HFFc6 (cell line): ENCODE measurements around the gene DVL2. TPM values are rescaled to one million over a fixed set of nuclear protein-coding genes. Genes with fewer than 3 reads are reported as not detected.
A peak's percentile ranks its signal among the peaks of the same experiment; 100 is the strongest.
"Not testable (repeated sequence)": the region's sequence is repeated elsewhere in the genome, so short reads cannot be mapped to it uniquely, and the experiment has no call there.

Source experiments
- DNase-seq: peaks from one replicate; pipeline ENCODE4 v3.0.0-alpha.2; 2018
- H3K27ac Mint-ChIP-seq: 2 replicates; pipeline ENCODE4 v1.8.0; 2020; ENCODE audit warnings: mild to moderate bottlenecking, mixed read lengths
- H3K27me3 Mint-ChIP-seq: 2 replicates; pipeline ENCODE4 v1.8.0; 2021; ENCODE audit warnings: mild to moderate bottlenecking, moderate library complexity, mixed read lengths; ENCODE audit not compliant: insufficient read depth
- H3K36me3 Mint-ChIP-seq: 2 replicates; pipeline ENCODE4 v1.8.0; 2021; ENCODE audit warnings: low read depth, mixed read lengths
- H3K4me1 Mint-ChIP-seq: 2 replicates; pipeline ENCODE4 v1.8.0; 2020; ENCODE audit warnings: low read depth, mixed read lengths
- H3K4me3 Mint-ChIP-seq: 2 replicates; pipeline ENCODE4 v1.8.0; 2020; ENCODE audit warnings: mild to moderate bottlenecking, moderate library complexity, mixed read lengths
- H3K9me3 Mint-ChIP-seq: 2 replicates; pipeline ENCODE4 v1.8.0; 2020; ENCODE audit warnings: mild to moderate bottlenecking, mixed read lengths
- CTCF ChIP-seq: fragments of 200-600 bp; sonication (generic); IDR thresholded peaks from 2 replicates; pipeline ENCODE4 v1.5.0; 2021; ENCODE audit warnings: antibody characterized with exemption, mild to moderate bottlenecking
- total RNA-seq, 6 experiments: library from RNA; stranded (reverse); fragmentation: NEBNext Ultra II Directional; extraction: Animal tissue kit (Norgen Biotek cat#: 25700); gene quantifications; 2 replicates in 1 of 6; 3 replicates in 5 of 6; pipeline ENCODE4 v1.2.3, GENCODE V29; 2021

Gene DVL2
- total RNA-seq, 6 experiments from 2014 or later, result 24.9 to 29.1 (median 27.0) TPM

DNA sequence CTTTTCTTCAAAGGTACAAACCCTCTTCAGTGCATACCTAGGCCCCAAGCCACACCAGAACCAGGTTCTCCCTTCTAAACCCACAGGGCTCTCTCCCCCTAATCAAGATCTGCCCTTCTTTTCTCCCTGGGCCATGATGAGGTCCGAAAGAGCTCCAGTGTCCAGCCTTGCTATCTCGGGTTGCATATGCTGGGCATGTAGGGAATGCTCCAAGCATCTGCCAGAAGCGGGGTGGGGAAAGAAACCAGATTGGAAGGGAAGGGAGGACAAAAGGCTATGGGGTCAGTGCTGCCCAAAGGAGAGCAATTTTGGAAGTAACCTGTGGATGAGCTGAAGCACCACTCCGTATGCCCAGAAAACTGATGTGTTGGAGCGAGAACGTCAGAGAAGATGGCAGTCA lies 14.9 kb upstream of the DVL2 start:
- Mint-ChIP-seq H3K4me3 (peak overlapping the region; percentile 92), H3K27ac (peak overlapping the region; percentile 55; the same call in 1 of the 2 replicates), H3K27me3 (no peaks in the 10 kb centered on the region; the same call in 1 of the 2 replicates), H3K36me3 (peaks cover 40% of the 10 kb centered on the region), H3K9me3 (no peaks in the 10 kb centered on the region), H3K4me1 (peaks cover 33% of the 10 kb centered on the region)
- no peak for DNase-seq
- no peak for TF ChIP-seq CTCF

DNA sequence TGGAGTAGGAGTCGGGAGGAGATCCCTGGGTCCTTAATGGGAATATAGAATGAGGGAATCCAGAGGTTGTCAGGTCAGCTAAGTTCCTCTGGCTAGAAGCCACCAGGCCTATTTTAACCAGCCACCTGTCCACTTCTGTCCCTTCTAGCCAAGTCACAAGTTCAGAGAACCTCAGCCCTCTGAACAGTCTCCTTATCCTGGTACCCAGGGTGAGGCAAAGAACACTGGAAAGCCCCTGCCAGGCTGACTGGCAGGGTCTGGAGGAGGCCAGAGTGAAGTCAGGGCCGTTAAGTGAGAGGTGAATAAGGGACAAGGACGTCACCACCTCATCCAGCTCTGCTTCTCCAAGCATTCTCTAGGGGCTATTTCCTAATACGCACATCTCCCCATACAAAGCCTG lies 14.5 kb upstream of the DVL2 start:
- no peak for TF ChIP-seq CTCF
- Mint-ChIP-seq H3K4me1 (peaks cover 34% of the 10 kb centered on the region), H3K27me3 (no peaks in the 10 kb centered on the region; the same call in 1 of the 2 replicates), H3K27ac (peak overlapping the region; percentile 55; the same call in 1 of the 2 replicates), H3K9me3 (no peaks in the 10 kb centered on the region), H3K36me3 (peaks cover 40% of the 10 kb centered on the region), H3K4me3 (peak overlapping the region; percentile 92; the same call in 1 of the 2 replicates)
- no peak for DNase-seq

DNA sequence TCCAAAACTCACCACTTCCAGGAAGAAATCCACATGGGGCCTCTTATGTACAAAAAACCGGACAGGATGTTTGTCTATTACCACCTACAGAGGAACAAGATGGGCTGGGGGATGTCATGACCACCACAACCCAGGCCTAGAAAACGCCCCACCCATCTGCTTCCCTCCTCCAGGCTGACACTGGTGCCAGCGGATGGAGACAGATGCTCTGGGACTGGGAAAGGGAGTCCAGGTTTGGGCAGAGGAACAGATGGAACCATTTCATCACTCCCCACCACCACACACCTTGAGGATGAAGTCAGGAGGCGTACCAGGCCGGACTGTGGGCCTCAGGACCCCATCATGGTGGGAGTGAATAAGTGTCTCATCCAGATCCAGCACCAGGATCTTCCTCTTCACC lies 12.5 kb upstream of the DVL2 start:
- no peak for TF ChIP-seq CTCF
- no peak for DNase-seq
- Mint-ChIP-seq H3K4me1 (peaks cover 32% of the 10 kb centered on the region), H3K27ac (peak overlapping the region; percentile 40; the same call in 1 of the 2 replicates), H3K9me3 (no peaks in the 10 kb centered on the region), H3K4me3 (no peak overlapping the region), H3K27me3 (peaks cover 2% of the 10 kb centered on the region), H3K36me3 (peaks cover 31% of the 10 kb centered on the region)

GRCh38 chr17:7243838-7244237 lies 9.5 kb upstream of the DVL2 start:
- Mint-ChIP-seq H3K27ac (peak overlapping the region; percentile 94; the same call in 1 of the 2 replicates), H3K4me1 (peaks cover 36% of the 10 kb centered on the region), H3K36me3 (peaks cover 33% of the 10 kb centered on the region)
- not testable (repeated sequence) for H3K4me3 Mint-ChIP-seq, H3K27me3 Mint-ChIP-seq, H3K9me3 Mint-ChIP-seq, DNase-seq

- Mint-ChIP-seq H3K27ac (peak overlapping the region; percentile 94), H3K4me1 (peaks cover 32% of the 10 kb centered on the region), H3K27me3 (peaks cover 4% of the 10 kb centered on the region), H3K4me3 (peak overlapping the region; percentile 88), H3K9me3 (no peaks in the 10 kb centered on the region), H3K36me3 (peaks cover 33% of the 10 kb centered on the region)
- TF ChIP-seq CTCF, result no peak
- DNase-seq, result no peak
Observed at GRCh38 chr17:7243453-7243729, 9.1 kb upstream of the DVL2 start.

DNA sequence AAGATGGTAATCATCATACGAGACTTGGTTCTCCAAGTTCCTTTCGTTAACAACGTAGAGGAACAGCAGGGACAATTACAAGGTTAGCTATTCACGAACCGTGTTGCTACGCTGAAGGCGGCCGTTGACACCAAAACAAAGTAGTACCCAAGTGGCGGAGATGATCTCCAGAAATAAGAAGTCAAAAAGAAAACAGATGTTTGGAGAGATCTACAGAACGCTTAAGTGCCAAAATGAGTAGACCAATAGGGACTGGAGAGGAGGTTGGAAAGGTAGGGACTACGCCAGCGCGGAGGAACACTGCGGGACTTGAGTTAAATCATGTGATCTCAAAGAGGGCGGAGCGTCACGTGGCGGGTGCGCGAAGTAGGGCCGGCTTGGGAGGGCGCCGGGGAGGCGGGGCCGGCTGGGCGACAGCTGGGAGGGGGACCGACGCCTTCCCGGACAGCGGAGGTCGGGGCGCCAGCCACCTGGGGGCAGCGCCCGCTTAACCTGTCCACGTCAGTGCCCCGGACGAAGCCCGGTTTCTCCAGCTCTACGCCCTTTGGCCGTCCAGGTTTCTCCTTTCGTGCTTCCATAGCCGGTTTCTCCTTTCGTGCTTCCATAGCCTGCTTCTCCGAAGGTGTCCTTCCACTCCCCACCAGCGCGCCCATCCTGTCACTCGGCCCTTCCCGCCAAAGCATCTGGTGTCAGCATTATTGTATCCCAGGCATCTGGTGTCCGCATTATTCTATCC lies 8.6 kb upstream of the DVL2 start:
- DNase-seq, result peak; percentile 89
- H3K36me3 Mint-ChIP-seq, result peaks cover 33% of the 10 kb centered on the region
- H3K9me3 Mint-ChIP-seq, result no peaks in the 10 kb centered on the region
- H3K4me3 Mint-ChIP-seq, result peak overlapping the region; percentile 88
- peaks cover 30% of the 10 kb centered on the region for H3K4me1 Mint-ChIP-seq
- H3K27me3 Mint-ChIP-seq, result peaks cover 4% of the 10 kb centered on the region
- H3K27ac Mint-ChIP-seq, result peak overlapping the region; percentile 94
- peak; percentile 29 for TF ChIP-seq CTCF
